NCI-H1694 (cell line): ENCODE measurements around the gene LRRK1.
A peak's percentile ranks its signal among the peaks of the same experiment; 100 is the strongest.
"Not testable (repeated sequence)": the region's sequence is repeated elsewhere in the genome, so short reads cannot be mapped to it uniquely, and the experiment has no call there.

Source experiments
- DNase-seq: peaks from one replicate; lab custom pipeline; 2025; lab: John Stamatoyannopoulos, UW

LRRK1 gene

DNA sequence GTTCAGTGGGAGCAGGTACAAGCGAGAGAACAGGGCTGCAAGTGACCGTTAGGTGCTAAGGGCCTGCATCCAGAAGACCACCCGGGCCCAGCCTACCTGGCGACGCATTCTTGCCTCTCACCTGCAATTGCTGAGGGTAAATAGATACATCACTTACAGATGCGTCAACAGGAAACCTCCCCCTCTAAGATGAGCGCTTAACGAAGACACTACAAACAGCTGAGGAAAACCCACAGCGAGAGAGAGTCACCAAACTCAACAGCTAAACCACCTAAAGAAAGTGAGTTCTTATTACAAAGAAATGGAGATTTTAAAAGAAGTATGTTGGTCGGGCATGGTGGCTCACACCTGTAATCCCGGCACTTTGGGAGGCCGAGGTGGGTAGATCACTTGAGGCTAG is 174.8 kb downstream of the LRRK1 start:
- DNase-seq, result no peak

DNA sequence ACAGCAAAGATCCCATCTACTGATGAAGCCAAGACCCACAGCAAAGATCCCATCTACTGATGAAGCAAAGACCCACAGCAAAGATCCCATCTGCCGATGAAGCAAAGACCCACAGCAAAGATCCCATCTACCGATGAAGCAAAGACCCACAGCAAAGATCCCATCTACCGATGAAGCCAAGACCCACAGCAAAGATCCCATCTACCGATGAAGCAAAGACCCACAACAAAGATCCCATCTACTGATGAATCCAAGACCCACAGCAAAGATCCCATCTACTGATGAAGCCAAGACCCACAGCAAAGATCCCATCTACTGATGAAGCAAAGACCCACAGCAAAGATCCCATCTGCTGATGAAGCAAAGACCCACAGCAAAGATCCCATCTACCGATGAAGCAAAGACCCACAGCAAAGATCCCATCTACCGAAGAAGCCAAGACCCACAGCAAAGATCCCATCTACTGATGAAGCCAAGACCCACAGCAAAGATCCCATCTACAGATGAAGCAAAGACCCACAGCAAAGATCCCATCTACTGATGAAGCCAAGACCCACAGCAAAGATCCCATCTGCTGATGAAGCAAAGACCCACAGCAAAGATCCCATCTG is 176.7 kb downstream of the LRRK1 start:
- DNase-seq, result not testable (repeated sequence)

DNA sequence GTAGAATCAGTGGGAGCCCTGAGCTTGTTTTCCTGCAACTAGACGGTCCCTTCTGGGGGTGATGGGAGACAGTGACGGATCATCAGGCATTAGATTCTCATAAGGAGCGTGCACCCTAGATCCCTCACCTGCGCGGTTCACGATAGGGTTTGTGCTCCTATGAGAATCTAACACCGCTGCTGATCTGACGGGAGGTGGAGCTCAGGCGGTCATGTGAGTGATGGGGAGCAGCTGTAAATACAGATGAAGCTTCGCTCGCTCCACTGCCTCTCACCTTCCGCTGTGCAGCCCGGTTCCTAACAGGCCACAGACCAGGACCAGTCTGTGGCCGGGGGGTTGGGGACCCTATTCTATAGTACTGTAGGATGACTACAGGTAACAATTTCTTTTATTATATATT is 178.0 kb downstream of the LRRK1 start:
- no peak for DNase-seq

DNA sequence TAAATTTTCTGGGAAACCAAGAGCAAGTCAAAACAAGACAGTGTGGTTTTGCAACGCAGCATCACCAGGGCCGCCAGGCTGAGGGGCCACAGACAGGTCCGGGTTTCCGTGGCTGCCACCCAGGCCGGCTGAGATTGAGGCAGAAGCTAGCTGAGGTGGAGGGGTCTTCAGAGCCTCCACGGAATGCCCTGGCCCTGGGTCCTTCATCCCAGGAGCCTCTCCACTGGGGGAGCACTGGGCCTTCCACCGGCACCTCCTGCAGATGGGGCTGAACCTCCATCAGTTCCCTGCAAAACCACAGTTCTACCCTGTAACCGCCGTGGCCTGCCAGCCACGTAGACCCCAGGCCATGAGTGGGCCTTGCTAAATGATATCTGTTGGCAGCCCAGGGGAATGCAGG is 180.0 kb downstream of the LRRK1 start:
- DNase-seq, result no peak

DNA sequence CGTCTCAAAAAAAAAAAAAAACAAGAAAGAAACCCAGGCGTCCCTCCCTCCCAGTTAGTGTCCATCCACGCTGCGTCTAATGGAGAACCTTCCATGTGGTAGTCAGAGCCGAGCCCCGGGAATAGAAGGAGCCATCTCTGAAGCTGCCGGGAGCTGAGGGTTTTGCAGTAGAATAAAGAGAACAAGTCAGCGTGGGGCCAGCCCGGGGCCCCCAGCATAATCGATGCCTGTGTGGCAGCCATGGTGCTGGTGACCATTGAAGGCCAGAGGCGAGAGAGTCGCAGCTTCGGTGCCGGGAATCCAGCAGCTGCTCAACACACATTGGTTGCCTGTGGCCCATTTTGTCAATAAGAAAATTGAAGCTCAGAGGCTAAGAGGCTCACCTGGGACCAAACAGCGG is 181.0 kb downstream of the LRRK1 start:
- no peak for DNase-seq

DNA sequence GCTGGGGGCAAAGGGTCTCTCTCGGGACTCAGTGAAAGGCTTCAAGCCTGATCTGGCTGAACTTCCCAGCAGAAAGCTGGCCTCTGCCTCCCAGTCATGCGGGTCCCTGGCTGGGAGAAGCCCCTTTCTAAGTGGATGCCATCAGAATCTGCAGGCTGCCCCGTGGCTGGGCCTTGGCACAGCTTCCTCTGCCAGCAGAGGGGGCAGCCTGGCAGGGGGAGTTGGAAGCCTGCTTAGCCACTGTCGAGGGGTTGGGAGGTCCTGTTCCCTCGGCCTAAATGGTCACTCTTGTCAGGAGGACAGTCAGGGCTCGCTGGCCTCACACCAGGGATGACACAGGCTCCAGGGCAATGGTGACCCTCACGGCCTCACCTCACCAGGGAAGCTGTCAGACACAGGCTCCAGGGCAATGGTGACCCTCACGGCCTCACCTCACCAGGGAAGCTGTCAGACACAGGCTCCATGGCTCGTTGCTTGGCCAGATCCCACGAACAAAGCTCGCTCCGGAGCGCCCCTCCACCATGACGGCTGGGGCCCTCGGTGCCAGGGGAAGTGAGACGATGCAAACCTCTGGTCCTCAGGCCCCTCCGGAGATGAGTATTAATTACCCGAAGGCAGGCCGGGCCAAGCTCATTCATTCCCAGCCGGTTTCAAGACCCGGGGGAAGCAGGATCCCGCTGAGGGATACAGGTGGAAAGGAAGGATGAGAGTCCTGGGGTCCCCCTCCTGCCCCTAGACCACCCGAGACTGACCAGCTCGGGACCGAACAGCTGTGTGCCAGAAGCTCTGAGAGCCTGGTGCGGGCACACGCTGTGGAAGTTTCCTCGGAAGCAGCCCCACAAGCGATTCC is 181.7 kb downstream of the LRRK1 start:
- no peak for DNase-seq

DNA sequence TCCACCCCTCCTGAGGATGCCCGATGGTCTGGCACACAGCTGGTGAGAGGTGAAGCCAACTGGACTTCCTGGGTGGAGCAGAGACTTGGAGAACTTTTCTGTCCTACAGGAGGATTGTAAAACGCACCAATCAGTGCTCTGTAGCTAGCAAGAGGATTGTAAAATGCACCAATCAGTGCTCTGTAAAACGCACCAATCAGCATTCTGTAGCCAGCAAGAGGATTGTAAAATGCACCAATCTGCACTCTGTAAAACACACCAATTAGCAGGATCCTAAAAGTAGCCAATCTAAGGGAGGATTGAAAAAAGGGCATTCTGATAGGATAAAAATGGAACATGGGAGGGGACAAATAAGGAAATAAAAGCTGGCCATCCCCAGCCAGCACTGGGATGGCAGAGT is 182.5 kb downstream of the LRRK1 start:
- DNase-seq, result no peak

DNA sequence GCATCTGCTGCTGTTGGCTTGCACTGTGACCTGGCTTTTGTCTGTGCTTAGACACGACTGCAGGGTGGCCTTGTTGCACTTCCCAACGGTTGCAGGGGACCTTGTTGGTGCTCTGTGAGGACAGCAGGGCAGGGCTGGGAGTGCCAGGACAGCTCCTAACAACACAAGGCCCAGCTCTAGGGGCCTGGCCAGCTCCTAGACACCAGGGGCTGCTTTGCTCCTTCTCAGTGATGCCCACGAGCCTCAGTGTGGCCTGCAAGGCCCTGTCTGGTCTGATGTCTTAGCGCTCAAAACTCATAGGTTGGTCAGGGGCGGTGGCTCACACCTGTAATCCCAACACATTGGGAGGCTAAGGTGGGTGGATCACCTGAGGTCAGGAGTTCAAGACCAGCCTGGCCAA is 183.6 kb downstream of the LRRK1 start:
- no peak for DNase-seq

DNA sequence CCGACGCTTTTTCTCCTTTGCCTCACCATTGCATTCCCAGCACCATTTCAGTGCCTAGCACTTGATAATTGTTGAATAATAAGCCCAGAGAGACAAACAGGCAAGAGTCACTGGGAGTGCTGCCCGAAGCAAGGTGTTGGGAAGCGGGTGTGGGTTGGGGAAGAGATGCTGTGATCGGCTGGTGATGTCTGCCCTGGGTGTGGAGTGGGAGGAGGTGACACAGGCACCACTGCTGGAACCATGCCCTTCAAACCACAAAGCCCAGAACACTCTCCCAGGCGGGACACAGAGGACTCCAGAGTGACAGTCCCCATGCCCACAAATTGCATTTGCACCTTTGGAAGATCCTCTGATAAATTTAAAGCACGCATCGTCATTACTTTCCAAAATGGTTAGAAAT is 184.4 kb downstream of the LRRK1 start:
- no peak for DNase-seq

DNA sequence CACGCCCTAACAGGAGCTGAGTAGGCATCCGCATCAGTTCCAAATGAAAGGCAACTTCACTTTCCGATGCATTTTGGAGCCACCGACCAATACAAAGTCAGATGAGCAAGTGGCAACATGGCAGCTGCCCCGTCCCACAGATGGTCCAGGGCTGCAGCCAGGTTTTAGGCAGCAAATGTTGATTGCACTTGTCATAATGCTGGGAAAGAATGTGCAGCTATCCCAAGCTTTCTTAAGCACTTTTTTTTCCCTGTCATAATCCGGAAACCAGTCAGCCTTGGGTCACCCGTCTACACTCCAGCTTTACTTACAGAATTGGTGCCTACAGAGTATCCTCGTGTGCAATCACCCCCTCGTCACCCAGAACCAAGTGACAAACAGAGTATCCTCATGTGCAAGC is 185.0 kb downstream of the LRRK1 start:
- no peak for DNase-seq

DNA sequence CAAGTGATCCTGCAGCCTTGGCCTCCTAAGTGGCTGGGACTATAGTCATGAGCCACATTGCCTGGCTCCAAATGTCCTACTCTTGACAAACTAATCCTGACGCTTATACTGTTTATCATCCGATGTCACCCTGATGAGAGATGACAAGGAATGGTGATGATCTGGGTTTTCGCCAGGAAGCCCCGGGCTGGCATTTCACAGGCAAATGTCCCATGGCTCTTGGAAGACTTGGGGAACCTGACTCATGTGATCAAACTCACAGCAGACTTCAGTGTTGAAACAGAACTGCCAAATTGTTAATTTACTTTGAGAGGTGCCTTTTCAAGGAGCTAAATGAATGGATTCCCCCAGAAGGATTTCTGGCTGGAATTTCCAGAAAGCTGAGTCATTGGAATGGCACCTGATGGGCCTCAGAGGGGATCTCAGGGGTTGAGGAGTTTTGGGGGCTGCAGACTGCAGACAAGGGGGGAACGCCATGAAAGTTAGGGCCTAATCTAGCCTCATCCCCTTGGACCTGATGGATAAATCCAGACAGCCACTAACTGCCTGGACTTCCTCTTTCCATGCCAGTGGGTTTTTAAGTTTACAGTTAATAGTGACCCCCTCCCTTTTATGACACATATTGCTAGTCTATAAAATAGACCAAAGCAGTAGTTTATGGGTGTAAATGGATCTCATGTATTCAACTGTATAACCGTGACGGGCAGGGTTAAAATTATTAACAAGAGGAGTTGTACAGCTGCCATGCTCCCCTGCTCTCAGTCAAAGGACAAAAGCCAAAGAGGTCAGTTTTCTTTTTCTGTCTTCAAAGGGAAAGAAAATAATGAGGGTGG is 186.1 kb downstream of the LRRK1 start:
- no peak for DNase-seq

DNA sequence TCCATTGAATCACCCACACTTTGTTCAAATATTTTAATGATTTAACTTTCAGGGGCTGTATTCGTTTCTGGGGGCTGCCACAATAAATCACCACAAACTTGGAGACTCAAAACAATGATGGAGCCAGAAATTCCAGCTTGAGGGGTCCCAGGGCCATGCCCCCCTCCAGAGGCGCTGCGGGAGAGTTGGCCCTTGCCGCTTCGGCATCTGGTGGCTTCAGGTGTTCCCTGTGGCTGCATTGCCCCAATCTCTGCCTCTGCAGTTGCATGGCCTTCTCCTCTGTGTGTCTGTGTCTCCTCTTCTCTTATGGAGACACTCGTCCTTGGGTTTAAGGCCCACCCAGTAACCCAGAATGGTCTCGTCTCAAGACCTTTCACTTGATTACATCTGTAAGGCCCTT is 187.9 kb downstream of the LRRK1 start:
- no peak for DNase-seq

DNA sequence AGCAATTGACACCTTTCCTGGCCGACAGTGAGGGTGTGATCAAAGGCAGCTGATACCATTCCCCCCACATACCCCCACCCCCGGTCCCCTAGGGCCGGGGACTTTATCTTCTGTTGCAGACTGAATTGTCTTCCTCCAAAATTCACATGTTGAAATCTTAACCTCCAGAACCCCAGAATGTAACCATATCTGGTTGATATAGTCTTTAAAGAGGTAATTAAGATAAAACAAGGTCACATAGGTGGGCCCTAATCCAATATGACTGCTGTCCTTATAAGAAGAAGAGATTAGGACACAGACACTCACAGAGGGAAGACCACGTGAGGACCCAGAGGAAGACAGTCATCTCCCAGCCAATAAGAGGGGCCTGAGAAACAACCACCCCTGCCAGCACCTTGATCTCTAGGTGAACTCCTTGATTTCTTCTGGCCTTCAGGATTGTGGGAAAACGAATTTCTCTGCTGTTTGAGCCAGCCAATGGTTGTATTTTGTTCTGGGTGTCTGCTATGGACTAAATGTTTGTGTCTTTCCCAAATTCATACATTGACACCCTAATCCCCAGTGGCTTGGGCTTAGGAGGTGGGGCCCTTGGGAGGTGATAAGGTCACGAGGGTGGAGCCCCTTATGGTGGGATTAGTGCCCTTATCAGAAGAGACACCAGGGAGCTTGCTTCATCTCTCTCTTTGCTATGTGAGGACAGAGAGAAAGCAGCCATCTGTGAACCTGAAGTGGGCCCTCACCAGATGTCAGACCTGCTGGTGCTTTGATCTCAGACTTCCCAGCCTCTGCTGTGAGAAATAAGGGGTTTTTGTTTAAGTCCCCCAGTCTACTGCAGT is 188.7 kb downstream of the LRRK1 start:
- peak; percentile 8 for DNase-seq

DNA sequence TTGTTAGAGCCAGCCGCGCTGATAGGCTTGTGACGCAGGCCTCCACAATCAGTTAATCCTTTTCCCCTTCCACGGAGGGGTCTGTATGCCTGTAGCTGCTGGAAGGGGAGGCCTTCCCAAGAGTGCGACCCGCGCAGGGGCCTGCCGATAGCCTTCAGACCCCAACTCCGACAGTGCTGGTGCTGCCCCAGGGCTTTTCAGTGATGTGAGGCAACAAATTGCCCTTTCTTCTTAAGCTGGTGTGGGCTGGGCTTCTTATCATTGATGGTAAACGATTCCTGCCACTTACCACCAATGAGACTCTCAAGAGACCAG is 189.3 kb downstream of the LRRK1 start:
- no peak for DNase-seq

DNA sequence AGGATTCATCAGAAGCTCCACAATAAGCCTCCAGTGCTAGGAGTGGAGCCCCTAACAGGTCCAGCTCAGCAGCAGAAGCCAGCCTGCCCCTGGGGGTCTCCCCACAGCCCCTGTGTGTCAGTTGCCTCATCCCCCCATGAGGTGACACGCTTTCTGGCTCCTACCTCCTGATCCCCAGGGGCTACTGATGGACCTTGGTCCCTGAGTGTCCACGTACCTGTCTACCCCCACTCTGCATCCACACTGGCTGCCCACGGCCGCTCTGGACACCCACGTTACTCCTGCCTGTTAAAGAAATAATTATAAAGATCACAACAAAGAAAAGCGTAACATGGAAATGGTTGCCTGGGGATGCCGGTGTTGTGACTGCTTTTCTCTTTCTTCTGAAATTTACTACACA is 189.6 kb downstream of the LRRK1 start:
- no peak for DNase-seq

DNA sequence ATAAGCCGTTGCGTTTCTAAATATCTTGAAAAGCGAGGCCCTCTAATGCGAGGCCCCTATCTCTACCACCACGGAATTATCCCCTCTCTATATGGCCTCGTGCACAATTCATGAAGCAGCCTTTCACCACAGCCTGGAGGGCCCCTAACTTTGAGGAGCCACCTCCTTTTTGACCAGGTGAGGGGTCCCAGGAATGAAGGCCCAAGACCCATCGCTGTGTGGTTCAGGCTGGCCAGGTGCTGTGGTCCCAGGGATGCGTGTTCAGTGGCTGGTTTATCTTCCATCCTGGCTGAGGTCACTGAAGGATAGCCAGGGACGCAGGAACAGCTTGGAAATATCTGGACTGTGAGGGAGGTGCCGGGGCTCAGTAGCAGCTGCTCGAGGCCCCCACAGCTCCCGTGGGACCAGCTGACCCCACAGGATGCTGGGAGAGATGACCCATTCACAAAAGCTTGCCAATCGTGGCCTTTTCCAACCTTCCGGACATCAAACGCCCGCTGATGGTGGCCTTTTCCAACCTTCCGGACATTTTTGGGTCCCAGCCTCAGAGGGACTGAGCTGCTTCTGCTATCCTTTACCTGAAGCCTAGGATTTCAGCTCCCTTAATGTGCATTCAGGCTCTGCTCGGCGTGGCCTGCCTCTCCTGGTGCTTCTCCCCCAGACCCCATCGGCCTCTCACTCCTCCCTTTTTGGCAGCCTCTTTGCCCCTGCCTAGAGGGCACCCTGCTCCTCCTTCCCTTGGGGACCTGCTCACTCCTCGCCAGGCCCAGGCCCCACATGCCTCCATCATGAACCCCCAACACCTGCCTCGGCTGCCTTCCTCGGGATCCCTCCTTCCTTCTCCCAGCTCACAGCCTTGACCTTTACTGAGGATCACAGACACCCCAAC is 191.8 kb downstream of the LRRK1 start:
- DNase-seq, result no peak

DNA sequence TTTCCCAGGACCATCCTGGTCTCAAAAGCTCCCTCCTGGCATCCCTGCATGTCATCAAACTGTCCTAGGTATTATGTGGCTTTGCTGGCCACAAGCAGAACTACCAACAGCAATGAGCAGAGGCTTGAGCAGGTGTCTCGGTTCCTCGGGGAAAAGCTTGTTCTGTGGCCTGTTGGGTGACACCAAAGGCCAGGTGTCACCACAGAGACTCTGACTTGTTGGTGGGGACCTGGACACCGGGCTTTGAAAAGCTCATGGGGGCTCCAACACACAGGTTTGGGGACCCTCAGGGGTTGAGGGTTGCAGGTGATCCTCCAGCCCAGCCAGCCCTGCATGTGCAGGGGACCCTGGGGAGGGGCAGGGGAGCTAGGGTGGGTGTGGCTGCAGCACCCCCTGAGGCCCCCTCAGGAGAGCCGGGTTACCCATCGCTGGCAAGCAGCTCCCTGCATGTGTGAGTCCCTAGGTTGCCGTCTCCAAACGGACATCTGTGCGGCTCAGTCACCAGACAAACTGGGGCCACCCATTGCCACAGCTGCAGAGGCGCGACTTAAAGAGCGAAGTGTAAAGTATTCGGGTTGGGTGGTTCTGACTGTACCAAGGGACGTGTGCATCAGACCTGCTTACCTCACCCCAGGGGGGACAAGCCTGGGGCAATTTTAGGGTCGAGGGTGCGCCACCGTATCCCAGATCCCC is 192.6 kb downstream of the LRRK1 start:
- no peak for DNase-seq

DNA sequence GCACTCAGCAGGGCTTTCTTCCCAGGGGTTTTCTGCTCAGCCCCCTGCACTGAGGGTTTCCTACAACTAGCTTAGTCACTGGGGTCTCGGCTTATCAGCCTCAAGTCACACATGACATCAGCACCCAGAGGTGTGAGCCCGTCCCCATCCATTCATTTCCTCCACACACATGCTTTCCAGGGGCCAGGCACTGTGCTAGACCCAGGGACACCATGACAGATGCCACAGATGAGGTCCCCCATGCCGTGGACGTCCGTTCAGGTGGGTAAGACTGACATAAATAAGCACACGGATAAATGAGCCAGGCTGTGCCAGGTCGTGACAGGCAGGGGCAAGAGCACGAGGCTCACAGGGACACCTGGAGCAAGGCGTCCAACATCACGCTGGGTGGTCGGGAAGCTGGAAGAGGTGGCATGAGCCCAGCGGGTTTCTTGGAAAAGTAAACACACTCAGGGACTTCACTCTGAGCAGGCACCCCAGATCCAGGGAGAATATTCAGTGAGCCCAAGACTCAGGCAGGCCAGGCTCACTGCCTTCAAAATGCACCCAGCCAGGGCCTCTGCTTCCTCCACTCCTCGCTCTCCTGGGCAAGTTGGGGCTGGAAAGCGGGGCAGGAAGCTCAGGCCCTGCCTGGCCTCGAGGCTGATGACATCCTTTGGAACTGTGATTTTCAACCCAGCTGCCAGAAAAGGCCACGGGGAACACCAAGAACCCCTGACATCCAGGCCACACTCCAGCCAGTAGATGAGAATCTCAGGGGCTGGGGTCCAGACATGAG is 193.4 kb downstream of the LRRK1 start:
- no peak for DNase-seq

DNA sequence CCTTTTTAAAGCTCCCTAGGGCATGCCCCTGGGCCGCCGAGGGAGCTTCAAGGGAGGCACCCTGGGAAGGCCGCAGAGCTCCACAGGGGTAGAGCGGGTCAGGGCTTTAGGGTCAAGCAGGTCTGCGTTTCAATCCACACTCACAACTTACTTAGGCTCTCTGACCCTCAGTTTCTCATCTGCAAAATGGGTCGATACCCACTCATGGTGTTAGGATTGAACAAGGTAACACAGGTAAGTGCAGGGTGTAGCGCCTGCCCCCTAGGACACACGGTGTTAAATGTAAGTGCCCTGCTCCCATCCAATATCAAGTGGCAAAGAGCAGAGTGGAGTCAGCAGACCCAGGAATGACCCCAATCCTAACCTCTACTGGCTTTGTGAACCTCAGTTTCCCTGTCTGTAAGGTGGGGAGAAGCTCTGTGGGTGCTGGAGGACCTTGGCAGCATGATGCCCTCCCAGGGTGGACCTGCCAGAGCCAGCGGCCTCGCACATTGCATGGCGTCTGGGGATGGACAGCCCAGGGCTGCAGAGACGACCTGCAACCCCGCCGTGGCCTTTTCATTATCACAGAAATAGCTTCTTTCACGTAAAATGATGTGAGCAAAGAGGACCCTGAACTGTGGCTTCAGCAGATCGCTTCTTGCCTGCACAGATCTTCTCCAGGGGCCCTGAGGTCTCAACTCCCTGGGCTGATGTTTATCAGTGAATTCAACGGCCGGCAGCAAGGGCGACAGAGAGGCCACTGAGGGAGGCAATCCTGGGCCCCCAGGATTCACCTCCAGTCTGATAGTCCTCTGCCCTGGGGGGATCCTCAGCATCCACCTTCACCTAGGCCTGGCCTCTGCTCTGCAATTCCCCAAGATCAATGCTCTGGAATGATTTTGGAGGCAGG is 194.2 kb downstream of the LRRK1 start:
- DNase-seq, result no peak
